ENCODE data around the gene EXOG. TPM values are rescaled to one million over a fixed set of nuclear protein-coding genes. Genes with fewer than 3 reads are reported as not detected.

The EXOG gene
- total RNA-seq, 1 donor from 2014 or later, result 8.8 TPM

DNA sequence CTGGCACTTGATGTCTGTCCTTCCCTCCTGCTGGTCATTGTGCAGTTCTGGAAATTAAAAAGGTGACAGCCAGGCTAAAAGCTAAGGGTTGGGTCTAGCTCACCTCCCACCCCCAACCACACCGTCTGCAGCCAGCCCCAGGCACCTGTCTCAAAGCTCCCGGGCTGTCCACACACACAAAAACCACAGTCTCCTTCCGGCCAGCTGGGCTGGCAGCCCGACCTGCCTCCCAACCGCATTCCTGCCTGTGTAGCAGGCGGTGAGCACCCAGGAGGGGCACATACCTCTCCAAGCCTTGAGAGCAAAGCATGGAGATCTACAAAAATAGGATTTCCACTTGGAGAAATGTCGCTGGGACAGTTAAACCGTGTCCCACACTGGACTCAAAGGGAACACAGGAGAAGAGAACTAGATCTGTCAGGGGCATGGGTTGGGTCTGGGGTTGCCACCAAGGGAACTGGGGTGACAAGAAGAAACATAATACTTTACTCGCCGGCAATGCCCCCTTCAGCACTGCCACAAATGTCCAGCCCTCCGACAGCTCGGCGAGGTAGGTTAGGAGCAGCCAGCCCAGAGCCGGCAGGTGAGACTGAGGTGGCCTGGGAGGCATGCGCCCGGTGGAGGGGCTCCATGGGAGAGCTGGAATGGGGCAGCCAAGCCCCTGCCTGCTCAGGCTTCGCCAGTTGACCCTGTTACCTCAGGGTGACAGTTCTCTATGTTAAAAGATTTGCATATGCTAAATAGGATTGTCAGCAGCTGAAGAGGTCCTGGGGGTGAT, 52.2 kb downstream of the EXOG start:
- no peak overlapping the region for H3K27ac ChIP-seq
- no peaks in the 10 kb centered on the region for H3K27me3 ChIP-seq
- intact Hi-C loops (cut with DNase I), result no loop called here
- no peaks in the 10 kb centered on the region for H3K9me3 ChIP-seq
- TF ChIP-seq POLR2A (IDR thresholded peaks at IDR 0.05) (no peak), POLR2AphosphoS5 (IDR thresholded peaks at IDR 0.05; ENCODE audit: insufficient read depth in 1 of 2, low read depth in 1 of 2) (no peak)
- TF ChIP-seq, protein P1, sequence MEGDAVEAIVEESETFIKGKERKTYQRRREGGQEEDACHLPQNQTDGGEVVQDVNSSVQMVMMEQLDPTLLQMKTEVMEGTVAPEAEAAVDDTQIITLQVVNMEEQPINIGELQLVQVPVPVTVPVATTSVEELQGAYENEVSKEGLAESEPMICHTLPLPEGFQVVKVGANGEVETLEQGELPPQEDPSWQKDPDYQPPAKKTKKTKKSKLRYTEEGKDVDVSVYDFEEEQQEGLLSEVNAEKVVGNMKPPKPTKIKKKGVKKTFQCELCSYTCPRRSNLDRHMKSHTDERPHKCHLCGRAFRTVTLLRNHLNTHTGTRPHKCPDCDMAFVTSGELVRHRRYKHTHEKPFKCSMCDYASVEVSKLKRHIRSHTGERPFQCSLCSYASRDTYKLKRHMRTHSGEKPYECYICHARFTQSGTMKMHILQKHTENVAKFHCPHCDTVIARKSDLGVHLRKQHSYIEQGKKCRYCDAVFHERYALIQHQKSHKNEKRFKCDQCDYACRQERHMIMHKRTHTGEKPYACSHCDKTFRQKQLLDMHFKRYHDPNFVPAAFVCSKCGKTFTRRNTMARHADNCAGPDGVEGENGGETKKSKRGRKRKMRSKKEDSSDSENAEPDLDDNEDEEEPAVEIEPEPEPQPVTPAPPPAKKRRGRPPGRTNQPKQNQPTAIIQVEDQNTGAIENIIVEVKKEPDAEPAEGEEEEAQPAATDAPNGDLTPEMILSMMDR (IDR thresholded peaks at IDR 0.05), result no peak
- no peaks in the 10 kb centered on the region for H3K36me3 ChIP-seq
- H3K4me1 ChIP-seq, result no peaks in the 10 kb centered on the region
- H3K4me3 ChIP-seq, result no peak overlapping the region
- DNase-seq (ENCODE audit: extremely low spot score in 2 of 2), result peak; percentile 77 to 95

DNA sequence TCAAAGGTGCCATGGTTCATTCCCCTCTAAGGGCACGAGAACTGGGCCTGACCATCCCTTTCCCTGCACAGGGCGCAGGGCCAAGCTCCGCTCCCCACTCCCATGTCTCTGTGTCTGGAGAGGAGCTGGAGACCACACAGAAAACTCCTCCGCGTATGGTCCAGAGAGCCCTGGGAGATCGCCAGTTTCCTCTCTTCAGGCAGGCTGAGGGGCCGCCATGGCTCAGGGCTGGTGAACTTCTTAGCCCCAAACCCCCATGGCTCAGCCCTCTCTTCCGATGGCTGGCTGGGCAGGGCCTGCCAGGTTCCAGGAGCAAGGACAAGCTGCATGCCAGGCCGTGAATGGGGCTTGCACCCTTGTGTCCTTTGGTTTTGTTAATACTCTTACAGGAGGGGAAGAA, 52.9 kb downstream of the EXOG start:
- Histone ChIP-seq H3K27ac (no peak overlapping the region), H3K9me3 (no peaks in the 10 kb centered on the region), H3K4me1 (no peaks in the 10 kb centered on the region), H3K4me3 (no peak overlapping the region), H3K27me3 (no peaks in the 10 kb centered on the region), H3K36me3 (no peaks in the 10 kb centered on the region)
- intact Hi-C loops (cut with DNase I), result no loop called here
- DNase-seq (ENCODE audit: extremely low spot score in 2 of 2), result peak; percentile 67 to 88
- TF ChIP-seq, protein P1 (IDR thresholded peaks at IDR 0.05), result no peak
- TF ChIP-seq POLR2AphosphoS5 (IDR thresholded peaks at IDR 0.05; ENCODE audit: insufficient read depth in 1 of 2, low read depth in 1 of 2), result no peak
- TF ChIP-seq POLR2A (IDR thresholded peaks at IDR 0.05), result no peak

DNA sequence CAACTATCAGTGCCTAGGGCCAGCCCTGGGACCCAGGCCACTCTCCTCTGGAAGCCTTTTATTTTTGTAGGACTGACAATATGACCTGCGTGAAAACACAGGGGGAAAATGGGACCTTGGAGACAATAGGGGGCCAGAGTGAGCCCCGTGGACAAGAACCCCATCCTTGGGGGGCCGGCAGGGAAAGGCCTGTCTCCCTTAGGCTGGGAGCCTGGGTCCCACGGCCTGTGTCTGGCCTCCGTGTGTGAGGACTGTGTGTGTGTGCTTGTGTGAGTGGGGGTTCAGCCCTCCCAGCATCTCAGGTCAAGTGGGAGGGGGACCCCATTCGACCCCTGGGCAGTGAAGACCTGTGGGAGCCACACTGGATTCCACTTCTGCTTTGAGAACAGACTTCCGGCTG, 53.3 kb downstream of the EXOG start:
- H3K9me3 ChIP-seq, result no peaks in the 10 kb centered on the region
- intact Hi-C loops (cut with DNase I), result no loop called here
- TF ChIP-seq, protein P1 (IDR thresholded peaks at IDR 0.05), result no peak
- no peak for TF ChIP-seq POLR2AphosphoS5 (IDR thresholded peaks at IDR 0.05; ENCODE audit: insufficient read depth in 1 of 2, low read depth in 1 of 2)
- no peak for TF ChIP-seq POLR2A (IDR thresholded peaks at IDR 0.05)

DNA sequence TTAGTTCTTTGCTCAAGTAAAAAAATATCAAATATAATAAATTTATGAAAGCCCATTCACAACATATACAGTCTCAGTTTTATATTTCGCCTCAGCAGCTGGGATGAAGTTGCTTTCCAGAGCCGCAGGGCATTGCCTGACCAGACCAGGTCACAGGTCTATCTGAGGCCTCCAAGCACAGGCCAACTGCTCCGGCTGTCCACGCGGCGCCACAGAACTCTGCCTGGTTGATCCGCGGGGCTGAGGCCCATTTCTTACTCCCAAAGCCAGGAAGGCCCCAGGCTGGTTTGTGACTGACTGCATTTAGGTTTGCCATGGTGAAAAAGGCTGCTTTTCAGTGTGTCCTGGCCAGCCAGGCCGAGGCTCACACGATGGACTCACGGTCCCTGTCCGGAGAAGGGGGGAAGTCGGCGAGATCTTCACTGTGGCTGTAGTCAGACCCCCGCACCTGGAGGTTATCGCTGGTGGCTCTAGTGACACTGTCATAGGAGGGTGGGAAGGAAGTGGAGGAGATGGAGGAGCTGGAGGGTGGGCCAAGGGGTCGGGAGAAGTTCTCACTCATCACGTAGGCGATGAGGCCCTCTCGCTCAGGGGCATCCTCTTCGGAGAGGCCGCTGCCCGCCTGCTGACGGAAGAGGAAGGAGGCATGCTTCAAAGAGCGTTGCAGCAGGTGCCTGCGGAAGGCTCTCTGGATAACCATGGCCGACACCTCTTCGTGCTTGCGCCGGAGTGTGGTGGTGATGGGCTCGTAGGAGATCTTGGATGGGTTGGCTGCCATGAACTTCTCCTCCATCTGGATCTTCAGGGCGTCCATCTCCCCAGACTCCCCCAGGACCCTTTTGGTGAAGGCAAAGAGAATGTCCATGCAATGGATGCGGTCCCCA, 54.1 kb downstream of the EXOG start:
- no peaks in the 10 kb centered on the region for H3K27me3 ChIP-seq
- TF ChIP-seq, protein P1 (IDR thresholded peaks at IDR 0.05), result no peak
- TF ChIP-seq POLR2A (IDR thresholded peaks at IDR 0.05), result no peak
- TF ChIP-seq POLR2AphosphoS5 (IDR thresholded peaks at IDR 0.05; ENCODE audit: insufficient read depth in 1 of 2, low read depth in 1 of 2), result no peak
- H3K27ac ChIP-seq, result no peak overlapping the region
- intact Hi-C loops (cut with DNase I), result no loop called here
- H3K4me3 ChIP-seq, result no peak overlapping the region
- H3K4me1 ChIP-seq, result no peaks in the 10 kb centered on the region
- H3K36me3 ChIP-seq, result no peaks in the 10 kb centered on the region
- DNase-seq (ENCODE audit: extremely low spot score in 2 of 2), result peak in 1 of 2 donors; percentile 88
- no peaks in the 10 kb centered on the region for H3K9me3 ChIP-seq

More for the DNA sequence above, 53.3 kb downstream of the EXOG start:
- no peaks in the 10 kb centered on the region for H3K36me3 ChIP-seq
- DNase-seq (ENCODE audit: extremely low spot score in 2 of 2), result peak in 1 of 2 donors; percentile 67
- no peak overlapping the region for H3K27ac ChIP-seq
- H3K27me3 ChIP-seq, result no peaks in the 10 kb centered on the region
- H3K4me1 ChIP-seq, result no peaks in the 10 kb centered on the region
- no peak overlapping the region for H3K4me3 ChIP-seq
